ENCODE results near the gene STRAP.

STRAP gene, protein sequence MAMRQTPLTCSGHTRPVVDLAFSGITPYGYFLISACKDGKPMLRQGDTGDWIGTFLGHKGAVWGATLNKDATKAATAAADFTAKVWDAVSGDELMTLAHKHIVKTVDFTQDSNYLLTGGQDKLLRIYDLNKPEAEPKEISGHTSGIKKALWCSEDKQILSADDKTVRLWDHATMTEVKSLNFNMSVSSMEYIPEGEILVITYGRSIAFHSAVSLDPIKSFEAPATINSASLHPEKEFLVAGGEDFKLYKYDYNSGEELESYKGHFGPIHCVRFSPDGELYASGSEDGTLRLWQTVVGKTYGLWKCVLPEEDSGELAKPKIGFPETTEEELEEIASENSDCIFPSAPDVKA

DNA sequence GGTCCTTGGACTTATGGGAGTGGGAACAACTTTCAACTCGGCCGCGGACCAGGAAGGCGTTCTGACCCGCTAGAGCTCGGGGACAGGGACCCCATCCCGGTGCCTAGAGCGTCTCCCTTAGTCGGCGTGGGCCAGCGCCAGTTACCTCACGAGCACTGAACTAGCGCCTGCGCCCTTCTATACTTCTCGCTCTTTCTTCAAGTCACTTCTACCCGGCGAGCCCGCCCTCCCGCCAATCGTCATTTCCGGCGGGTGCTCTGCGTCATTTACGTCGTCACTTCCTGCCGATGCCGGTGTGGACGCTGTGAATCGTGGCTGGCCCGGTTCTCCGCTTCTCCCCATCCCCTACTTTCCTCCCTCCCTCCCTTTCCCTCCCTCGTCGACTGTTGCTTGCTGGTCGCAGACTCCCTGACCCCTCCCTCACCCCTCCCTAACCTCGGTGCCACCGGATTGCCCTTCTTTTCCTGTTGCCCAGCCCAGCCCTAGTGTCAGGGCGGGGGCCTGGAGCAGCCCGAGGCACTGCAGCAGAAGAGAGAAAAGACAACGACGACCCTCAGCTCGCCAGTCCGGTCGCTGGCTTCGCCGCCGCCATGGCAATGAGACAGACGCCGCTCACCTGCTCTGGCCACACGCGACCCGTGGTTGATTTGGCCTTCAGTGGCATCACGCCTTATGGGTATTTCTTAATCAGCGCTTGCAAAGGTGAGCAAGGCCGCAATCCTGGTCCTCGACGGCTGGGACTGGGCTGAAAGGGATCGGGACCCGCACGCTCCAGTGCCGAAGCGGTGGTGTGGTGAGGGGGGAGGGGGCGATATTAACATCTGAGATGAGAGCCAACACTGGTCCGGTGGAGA lies at the start of gene STRAP:
TSS of gene STRAP (plus strand) at position 270 of the 854 bp plus-strand sequence. CDS start at position 591, 321 bp downstream.
- Mint-ChIP-seq H3K36me3 (ENCODE audit: low read depth) (peaks cover 45% of the 10 kb centered on the region), H3K27ac (peak within 1 kb of the TSS; percentile 95), H3K9me3 (no peaks in the 10 kb centered on the region), H3K4me3 (peak within 1 kb of the TSS; percentile 94), H3K27me3 (no peaks in the 10 kb centered on the region), H3K4me1 (peaks cover 54% of the 10 kb centered on the region)
- DNase-seq: peak; percentile 94
- peak; percentile 97 for ATAC-seq

DNA sequence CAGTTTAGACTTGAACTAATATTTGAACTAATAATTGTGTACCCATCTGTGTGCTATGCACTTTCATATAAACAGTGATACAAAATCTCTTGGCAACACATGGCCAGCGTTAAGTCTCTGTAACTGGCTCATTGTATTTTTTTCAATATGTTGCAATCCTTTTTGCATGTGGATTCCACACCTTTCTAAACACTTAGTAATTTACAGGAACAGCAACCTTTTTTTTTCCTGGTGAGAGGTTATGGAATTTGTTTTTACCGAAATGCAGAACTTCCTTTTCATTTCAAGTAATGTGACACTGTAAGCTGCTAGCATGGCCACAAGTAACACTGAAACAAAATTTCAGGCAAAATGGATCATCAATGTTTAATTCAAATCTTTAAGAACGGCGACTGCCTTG lies 47.6 kb upstream of the STRAP start:
- H3K36me3 Mint-ChIP-seq (ENCODE audit: low read depth): no peaks in the 10 kb centered on the region
- H3K27ac Mint-ChIP-seq: no peak overlapping the region

DNA sequence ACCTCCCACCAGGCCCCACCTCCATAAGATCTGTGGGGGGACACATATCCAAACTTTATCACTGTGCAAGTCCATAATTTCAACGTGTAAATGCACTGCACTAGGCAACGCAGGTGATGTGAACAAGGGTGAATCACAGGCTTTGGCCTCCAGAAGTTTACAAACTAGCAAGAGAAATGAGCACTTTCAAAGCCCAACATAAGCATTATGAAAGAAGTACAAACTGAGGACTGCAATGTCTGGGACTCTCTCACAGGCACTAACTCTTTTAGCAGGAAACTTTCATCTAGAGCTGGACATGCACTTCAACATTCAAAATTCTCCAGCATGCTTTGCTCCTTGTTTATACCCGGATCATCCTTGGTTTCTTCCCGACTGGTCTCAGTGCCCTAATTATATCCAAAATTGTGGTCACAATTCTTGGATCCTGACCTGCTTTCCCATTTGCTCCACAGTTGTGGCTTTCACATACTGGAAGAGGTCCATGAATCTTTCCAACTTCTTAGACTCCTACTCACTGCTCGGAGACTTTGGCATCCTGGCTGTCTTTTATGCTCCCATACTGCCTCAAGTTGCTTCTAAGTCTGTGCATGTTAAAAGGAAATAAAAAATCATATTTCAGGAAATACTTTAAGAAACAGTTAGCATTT lies 44.9 kb upstream of the STRAP start:
- Mint-ChIP-seq H3K4me1 (no peaks in the 10 kb centered on the region), H3K4me3 (no peak overlapping the region), H3K9me3 (no peaks in the 10 kb centered on the region), H3K27me3 (peaks cover 3% of the 10 kb centered on the region), H3K27ac (no peak overlapping the region), H3K36me3 (ENCODE audit: low read depth) (no peaks in the 10 kb centered on the region)
- DNase-seq: no peak
- no peak for ATAC-seq

More for the DNA sequence above, 47.6 kb upstream of the STRAP start:
- Mint-ChIP-seq H3K4me3 (no peak overlapping the region), H3K9me3 (no peaks in the 10 kb centered on the region), H3K27me3 (peaks cover 5% of the 10 kb centered on the region), H3K4me1 (no peaks in the 10 kb centered on the region)
- DNase-seq (no peak), ATAC-seq (no peak)

DNA sequence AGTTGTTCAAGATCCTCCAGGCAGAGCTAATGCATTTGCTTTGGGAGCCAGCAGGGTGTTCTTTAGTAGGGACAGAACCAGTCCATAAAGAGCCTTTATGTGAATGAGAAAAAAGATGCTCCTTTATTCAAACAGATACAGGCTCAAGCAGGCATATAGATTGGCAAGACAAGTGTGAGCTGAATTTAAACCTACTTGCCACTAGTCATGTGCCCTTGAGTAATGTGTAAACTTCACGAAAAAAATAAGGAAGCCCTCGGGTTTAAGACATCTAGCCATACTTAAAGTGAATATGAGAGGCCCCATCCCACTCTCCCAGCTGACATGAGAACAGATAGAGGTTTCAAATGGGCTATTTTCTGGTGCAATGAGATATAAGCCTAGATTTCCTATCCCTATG lies 43.1 kb upstream of the STRAP start:
- no peak for DNase-seq
- ATAC-seq: no peak
- Mint-ChIP-seq H3K4me3 (no peak overlapping the region), H3K27ac (no peak overlapping the region), H3K9me3 (no peaks in the 10 kb centered on the region), H3K27me3 (peaks cover 2% of the 10 kb centered on the region), H3K4me1 (no peaks in the 10 kb centered on the region), H3K36me3 (ENCODE audit: low read depth) (no peaks in the 10 kb centered on the region)

DNA sequence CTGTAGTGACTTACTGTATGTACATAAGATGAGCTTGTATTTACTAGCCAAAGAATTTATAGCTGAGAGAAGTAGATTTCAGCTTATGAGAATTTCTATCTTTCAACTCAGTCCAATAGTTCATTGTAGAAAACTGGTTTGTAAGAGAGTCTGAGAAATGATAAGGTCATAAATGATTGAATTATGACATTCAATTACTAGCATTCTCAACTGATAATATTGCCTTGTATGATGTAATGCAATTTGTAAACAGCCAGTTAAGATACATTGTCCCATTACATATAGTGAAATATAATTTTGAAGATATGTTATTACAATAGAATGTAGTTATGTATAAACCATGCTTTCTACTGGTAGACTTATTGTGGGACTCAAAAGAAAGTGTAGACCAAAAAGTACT lies 42.5 kb upstream of the STRAP start:
- no peak overlapping the region for H3K27ac Mint-ChIP-seq
- DNase-seq: no peak
- no peaks in the 10 kb centered on the region for H3K4me1 Mint-ChIP-seq
- no peaks in the 10 kb centered on the region for H3K36me3 Mint-ChIP-seq (ENCODE audit: low read depth)
- H3K27me3 Mint-ChIP-seq: peaks cover 2% of the 10 kb centered on the region
- H3K4me3 Mint-ChIP-seq: no peak overlapping the region
- no peak for ATAC-seq
- no peaks in the 10 kb centered on the region for H3K9me3 Mint-ChIP-seq

DNA sequence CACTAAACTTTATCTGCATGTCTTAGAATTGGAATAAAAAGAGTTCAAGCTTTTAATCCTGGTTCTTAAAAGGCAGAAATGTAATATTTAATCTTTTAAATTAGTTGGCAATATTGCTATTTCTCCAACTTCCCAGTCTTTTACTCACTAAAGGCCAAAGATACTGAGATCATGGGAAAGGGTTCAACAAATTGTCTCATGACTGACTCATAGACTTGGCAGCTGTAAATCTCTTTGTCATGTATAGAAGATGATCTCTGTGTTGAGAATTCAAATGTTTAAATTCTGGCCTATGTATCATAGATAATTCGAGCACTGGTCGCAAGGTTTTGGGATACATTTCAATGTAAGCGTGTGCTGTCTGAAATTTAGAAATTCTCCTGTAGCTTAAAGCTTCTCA lies 40.1 kb upstream of the STRAP start:
- DNase-seq: no peak
- H3K9me3 Mint-ChIP-seq: no peaks in the 10 kb centered on the region

DNA sequence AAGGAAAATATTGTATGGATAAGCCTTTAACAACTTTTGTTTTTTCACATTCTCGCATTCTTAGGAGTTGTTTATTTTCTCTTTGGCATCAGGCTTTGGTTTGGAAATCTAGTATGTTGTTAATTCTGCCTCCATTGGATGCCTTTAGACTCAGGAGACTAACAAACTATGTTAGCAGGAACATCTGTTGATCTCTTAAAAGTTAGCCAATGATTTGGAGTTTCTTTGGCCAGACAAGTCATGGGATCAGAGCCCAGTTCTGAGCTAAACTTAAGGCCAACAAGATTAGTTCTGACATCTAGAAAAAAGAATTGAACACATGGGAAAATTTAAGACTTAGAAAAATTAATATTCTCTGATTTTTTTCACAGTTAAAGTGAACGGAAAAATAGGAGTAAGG lies 35.3 kb upstream of the STRAP start:
- Mint-ChIP-seq H3K4me1 (no peaks in the 10 kb centered on the region), H3K4me3 (no peak overlapping the region), H3K27me3 (no peaks in the 10 kb centered on the region), H3K36me3 (ENCODE audit: low read depth) (no peaks in the 10 kb centered on the region), H3K9me3 (no peaks in the 10 kb centered on the region), H3K27ac (no peak overlapping the region)
- DNase-seq (no peak), ATAC-seq (no peak)

More for the DNA sequence above, 40.1 kb upstream of the STRAP start:
- H3K27ac Mint-ChIP-seq: no peak overlapping the region
- no peak for ATAC-seq
- no peaks in the 10 kb centered on the region for H3K4me1 Mint-ChIP-seq
- H3K4me3 Mint-ChIP-seq: no peak overlapping the region
- no peaks in the 10 kb centered on the region for H3K27me3 Mint-ChIP-seq
- H3K36me3 Mint-ChIP-seq (ENCODE audit: low read depth): no peaks in the 10 kb centered on the region

DNA sequence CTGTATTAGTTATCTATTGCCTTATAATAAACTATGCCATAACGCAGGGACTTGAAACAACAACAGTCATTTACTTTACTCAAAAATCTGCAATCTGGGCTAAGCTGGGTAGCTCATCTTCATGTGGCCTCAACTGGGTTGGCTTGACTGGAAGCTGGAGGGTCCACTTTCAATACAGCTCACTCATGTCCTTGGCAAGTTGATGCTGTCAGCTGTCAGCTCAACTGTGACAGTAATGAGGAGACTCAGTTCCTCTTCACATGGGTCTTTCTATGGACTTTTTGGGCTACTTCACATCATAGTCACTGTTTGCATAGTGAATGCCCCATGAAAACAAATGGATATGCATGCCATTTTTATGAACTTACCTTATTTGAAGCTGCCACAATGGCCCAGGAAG lies 33.6 kb upstream of the STRAP start:
- ATAC-seq (no peak), DNase-seq (no peak)
- no peaks in the 10 kb centered on the region for H3K36me3 Mint-ChIP-seq (ENCODE audit: low read depth)
- no peaks in the 10 kb centered on the region for H3K27me3 Mint-ChIP-seq
- H3K9me3 Mint-ChIP-seq: no peaks in the 10 kb centered on the region
- H3K4me1 Mint-ChIP-seq: no peaks in the 10 kb centered on the region
- H3K4me3 Mint-ChIP-seq: no peak overlapping the region
- no peak overlapping the region for H3K27ac Mint-ChIP-seq

DNA sequence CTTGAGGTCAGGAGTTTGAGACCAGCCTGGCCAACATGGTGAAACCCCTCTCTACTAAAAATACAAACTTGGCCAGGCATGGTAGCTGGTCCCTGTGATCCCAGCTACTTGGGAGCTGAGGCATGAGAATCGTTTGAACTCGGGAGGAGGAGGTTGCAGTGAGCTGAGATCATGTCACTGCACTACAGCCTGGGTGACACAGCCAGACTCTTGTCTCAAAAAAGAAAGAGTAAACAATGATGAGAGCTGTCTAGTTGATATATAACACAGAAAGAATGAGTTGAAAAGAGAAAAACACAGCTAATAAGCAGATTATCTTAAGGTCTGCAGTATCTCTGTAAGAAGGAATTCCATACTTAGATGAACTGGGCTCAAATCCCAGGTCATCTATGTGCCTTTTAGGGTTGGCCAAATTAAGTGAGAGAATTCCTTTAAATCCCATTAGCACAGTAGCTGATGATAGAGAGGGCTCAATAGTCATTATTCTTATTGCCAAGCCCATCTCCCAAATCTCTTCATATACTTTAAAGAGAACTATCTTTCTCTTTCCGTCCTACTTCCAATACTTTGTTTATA lies 31.1 kb upstream of the STRAP start:
- Mint-ChIP-seq H3K27me3 (no peaks in the 10 kb centered on the region), H3K36me3 (ENCODE audit: low read depth) (no peaks in the 10 kb centered on the region), H3K27ac (no peak overlapping the region), H3K4me3 (no peak overlapping the region), H3K9me3 (no peaks in the 10 kb centered on the region), H3K4me1 (no peaks in the 10 kb centered on the region)
- DNase-seq (no peak), ATAC-seq (no peak)

DNA sequence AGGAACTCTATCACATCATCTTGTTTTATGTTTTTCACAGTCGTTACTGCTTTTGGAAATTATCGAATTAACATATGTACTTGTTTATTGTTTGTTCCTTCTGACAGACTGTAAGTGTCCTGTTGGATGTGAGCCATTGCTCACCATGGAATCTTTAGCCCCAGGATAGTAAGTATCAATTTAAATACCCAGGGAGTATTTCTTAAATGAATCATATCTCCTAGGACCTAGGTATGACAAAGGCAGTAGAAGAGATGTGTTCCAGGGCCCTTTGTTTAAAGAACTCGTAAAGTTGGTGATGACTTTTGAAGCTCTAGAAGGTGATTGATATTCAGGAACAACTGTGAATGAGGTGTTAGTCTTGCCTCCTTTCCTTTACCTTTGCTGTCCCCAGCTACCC lies 30.3 kb upstream of the STRAP start:
- H3K4me1 Mint-ChIP-seq: no peaks in the 10 kb centered on the region
- ATAC-seq (no peak), DNase-seq (no peak)
- H3K27ac Mint-ChIP-seq: no peak overlapping the region
- H3K27me3 Mint-ChIP-seq: no peaks in the 10 kb centered on the region
- H3K4me3 Mint-ChIP-seq: no peak overlapping the region
- H3K9me3 Mint-ChIP-seq: no peaks in the 10 kb centered on the region
- no peaks in the 10 kb centered on the region for H3K36me3 Mint-ChIP-seq (ENCODE audit: low read depth)

DNA sequence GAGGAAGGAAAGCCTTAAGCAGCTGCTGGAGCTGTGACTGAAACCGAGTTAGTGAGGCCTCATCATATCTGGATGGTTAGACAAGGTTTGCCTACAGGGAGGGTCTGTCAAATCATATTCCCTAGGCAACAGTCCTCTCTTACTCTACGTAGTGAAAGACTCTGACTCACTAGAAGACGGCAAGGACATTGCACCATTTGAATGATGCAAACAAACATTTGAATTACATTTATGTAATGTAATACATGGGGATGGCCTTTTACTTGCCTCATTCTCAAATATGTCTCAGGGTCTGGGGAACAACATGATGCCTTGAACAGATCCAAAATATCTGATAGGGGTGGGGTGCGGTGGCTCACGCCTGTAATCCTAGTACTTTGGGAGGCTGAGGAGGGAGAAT lies 29.8 kb upstream of the STRAP start:
- ATAC-seq: no peak
- no peaks in the 10 kb centered on the region for H3K36me3 Mint-ChIP-seq (ENCODE audit: low read depth)
- H3K4me1 Mint-ChIP-seq: no peaks in the 10 kb centered on the region
- H3K27me3 Mint-ChIP-seq: no peaks in the 10 kb centered on the region
- no peak overlapping the region for H3K27ac Mint-ChIP-seq
- no peak overlapping the region for H3K4me3 Mint-ChIP-seq
- H3K9me3 Mint-ChIP-seq: no peaks in the 10 kb centered on the region
- DNase-seq: no peak

DNA sequence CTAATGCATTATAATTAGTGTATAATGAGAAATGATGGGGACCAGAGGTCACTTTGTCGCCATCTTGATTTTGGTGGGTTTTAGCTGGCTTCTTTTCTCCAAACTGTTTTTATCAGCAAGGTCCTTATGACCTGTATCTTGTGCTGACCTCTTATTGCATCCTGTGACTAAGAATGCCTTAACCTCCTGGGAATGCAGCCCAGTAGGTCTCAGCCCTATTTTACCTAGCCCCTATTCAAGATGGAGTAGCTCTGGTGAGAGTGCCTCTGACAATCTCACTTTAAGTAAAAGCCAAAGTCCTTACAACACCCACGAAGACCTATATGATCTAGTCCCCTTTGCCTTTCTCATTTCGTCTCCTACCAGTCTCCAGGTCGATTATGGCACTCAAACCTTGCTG lies 28.3 kb upstream of the STRAP start:
- Mint-ChIP-seq H3K36me3 (ENCODE audit: low read depth) (no peaks in the 10 kb centered on the region), H3K27ac (no peak overlapping the region), H3K27me3 (peaks cover 2% of the 10 kb centered on the region), H3K9me3 (no peaks in the 10 kb centered on the region), H3K4me1 (no peaks in the 10 kb centered on the region), H3K4me3 (no peak overlapping the region)
- ATAC-seq (no peak), DNase-seq (no peak)

DNA sequence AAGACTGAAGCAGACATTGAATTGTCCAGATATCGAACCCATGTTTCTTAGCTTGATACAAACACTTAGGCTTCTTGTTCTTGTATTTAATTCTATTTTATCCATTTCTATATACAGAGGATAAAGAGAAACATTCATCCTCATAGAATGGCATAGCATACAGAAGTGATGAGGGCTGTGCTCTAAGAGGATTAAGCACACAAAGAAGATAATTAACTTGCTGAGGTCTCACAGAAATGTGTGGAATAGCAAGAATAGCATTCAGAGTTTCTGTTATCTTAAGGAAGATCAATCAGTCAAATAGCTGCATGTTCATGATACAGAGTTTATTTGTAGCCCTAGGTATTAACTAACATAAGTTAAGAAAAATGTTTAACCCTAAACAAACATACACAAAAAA lies 27.3 kb upstream of the STRAP start:
- Mint-ChIP-seq H3K9me3 (no peaks in the 10 kb centered on the region), H3K4me1 (no peaks in the 10 kb centered on the region), H3K36me3 (ENCODE audit: low read depth) (no peaks in the 10 kb centered on the region), H3K27me3 (peaks cover 7% of the 10 kb centered on the region), H3K4me3 (no peak overlapping the region), H3K27ac (no peak overlapping the region)
- DNase-seq (no peak), ATAC-seq (no peak)

DNA sequence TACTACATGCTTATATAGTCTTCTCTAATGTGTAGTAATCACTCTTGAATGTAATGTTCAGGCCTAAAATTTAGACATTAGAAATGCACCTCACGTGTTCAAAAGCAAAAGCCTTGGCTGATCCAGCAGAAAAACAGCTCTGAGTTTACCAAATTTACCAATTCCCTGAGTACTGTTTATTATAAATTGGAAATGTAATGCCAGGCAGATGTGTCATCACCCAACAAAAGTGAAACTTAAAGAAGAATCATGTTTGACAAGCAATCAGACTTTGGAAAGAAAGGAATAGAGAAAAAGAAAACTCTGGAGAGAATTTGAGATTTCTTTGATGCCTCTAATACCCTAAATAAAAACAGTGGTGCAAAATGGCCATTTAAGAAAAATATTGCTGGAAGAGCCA lies 26.5 kb upstream of the STRAP start:
- Mint-ChIP-seq H3K4me3 (no peak overlapping the region), H3K27ac (no peak overlapping the region), H3K4me1 (no peaks in the 10 kb centered on the region), H3K9me3 (no peaks in the 10 kb centered on the region), H3K36me3 (ENCODE audit: low read depth) (no peaks in the 10 kb centered on the region), H3K27me3 (peaks cover 7% of the 10 kb centered on the region)
- DNase-seq (no peak), ATAC-seq (no peak)

Measured in activated naive CD8-positive, alpha-beta T cell treated with anti-CD3 and anti-CD28 coated beads, Interleukin-2, amount 50 U/mL, for 24 hours (primary cell).